SK-N-MC (cell line): Measurements from ENCODE around the gene NSMCE4A.

Experiments
- EZH2 ChIP-seq: fragments of 200-600 bp; sonication (generic); IDR thresholded peaks from one replicate; pipeline ENCODE4 v1.6.1; 2017; ENCODE audit warnings: antibody characterized with exemption
- POLR2AphosphoS5 ChIP-seq: IDR thresholded peaks from 2 replicates; pipeline ENCODE4 v1.6.1; 2012; ENCODE audit warnings: mild to moderate bottlenecking, low read depth, low read length, borderline replicate concordance

- TF ChIP-seq POLR2AphosphoS5 (no peak), EZH2 (no peak)
These were observed 64.2 kb downstream of the NSMCE4A start for GRCh38 chr10:121910673-121911420.
